Activated CD8-positive, alpha-beta memory T cell treated with anti-CD3 and anti-CD28 coated beads for 4 hours (primary cell): ENCODE measurements around the gene SETD1B.

Source experiments
- DNase-seq, 2 donors: peaks; one replicate each; pipeline ENCODE4 v3.0.0-alpha.2; 2020; ENCODE audit warnings: low read depth in 2 of 2

The SETD1B gene

DNA sequence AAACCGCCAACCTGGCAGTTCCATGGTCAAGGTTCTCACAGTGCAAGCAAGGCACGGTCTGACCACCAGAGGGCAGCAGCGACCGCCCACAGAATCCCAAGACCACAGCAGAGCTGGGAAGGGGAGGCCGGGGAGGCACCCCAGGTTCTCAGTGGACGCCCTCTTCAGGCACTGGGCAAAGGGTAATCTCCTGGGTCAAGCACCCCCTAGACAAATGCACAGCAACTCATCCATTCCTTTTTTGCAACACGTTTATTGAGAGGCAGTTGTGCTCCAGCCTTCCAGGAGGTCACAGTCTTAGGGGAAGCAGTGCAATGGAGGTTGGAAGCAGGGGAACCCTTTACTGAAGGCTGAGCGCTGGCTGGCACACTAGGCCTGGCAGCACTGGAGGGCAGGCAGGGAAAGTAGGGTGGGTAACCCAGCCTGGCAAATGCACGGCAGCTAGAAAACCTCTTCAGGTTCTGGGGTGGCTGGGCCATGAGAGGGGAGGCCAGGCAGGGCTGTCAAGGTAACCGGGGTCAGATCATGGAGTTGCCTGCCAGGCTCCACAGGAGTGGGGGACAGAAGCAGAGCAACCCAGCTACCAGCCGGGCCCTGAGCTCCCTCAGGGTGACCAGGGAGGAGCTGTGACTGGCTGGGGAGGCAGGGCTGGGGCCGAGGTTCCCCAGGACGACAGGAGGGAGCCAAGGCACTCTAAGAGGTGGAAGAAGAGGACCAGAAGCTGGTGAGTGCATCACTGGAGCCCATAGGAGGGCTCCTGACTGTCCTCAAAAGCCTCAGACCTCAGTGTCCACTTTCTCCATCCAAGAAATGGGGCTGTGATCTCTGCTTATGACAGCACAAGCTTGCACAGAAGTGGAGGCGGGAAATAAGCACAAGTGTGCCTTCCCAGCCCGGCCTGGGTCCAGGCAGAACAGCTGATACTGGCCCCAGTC is 8.5 kb upstream of the SETD1B start:
- peak; percentile 68 to 75 for DNase-seq

DNA sequence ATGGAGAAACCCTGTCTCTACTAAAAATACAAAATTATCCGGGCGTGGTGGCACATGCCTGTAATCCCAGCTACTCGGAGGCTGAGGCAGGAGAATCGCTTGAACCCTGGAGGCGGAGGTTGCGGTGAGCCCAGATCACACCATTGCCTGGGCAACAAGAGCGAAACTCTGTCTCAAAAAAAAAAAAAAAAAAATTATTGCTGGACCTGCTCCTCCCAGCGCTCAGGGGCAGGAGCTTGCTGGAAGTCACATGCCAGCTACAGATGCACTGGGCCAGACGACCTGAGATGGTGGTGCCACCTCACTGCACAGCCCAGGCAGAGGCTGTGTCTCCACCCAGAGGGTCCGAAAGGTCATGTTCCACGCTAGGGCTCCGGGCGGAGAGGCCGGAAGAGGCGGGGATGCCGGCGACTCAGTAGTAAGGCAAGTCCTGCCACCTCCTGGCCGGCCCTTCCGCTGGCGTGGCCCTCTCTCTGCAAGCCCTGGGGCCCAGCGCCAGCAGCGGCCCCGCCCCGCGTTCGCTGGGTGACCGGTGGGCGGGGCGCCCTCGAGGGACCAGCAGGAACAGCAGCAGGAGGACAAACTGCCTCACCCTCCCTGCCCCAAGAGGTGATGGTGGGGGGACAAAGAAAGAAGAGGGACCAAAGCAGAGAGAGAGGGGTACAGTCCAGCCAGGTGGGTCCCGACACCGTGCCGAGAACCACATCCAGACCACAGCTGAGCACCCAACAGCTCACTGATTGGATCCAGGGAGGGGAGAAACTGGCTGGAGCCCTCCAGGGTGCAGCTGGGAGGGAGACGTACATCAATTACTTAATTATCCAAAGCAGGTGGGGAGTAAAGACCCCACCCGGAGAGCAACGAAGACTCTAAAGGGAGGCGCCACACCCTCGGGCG is 6.7 kb upstream of the SETD1B start:
- DNase-seq, result no peak

DNA sequence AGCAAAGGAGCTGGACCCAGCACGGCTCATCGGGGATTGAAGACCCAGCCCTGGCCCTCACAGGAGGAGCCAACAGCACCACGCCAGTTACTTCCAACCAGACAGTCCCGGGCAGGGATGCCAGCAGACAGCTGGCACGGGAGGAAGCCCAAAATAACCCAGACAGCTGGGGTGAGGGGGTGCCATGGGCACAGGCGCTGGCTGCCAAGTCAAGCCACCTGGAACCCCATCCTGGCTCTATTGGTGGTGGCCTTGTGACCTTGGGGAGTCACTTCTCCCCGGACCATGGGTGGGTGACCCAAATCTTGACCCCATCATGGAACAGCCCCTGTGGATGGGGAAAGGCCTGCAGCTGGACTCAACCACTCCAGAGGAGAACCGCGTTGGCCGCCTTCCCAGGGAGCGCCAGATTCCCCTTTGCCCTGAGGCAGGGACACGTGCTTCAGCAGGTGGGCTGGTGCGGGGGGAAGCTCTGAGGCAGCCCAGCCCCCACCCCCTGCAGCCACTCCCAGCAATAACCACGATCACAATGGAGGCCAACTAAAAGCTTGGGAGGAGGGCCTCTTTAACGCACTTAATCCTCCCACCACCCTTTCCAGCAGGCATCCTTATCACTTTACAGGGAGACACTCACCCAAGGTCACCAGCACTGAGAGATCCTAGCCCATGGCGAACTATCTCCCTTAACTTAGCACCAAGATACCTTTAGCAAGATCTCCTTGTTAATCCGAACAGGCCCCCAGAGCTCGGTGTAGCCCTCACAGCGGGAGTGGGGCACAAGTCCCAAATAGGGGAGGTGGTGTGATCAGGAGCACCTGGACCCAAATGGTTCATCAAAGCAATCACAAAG is 5.6 kb upstream of the SETD1B start:
- no peak for DNase-seq

DNA sequence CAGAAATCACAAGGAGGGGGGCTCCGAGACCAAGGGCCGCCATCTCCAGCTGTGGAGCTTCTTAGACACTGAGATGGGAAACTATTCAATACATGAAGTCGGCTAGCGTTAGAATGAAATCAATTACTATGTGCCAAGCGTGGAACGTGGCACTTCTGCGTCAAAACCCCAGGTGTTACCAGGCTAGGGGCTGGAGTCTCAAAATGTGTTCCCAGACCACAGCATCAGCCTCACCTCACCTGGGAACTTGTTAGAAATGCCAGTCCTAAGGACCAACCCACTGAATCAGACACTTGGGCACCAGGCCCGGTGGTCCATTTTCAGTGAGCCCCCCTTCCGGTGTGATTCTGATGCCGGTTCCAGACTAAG is 5.0 kb upstream of the SETD1B start:
- DNase-seq, result no peak

DNA sequence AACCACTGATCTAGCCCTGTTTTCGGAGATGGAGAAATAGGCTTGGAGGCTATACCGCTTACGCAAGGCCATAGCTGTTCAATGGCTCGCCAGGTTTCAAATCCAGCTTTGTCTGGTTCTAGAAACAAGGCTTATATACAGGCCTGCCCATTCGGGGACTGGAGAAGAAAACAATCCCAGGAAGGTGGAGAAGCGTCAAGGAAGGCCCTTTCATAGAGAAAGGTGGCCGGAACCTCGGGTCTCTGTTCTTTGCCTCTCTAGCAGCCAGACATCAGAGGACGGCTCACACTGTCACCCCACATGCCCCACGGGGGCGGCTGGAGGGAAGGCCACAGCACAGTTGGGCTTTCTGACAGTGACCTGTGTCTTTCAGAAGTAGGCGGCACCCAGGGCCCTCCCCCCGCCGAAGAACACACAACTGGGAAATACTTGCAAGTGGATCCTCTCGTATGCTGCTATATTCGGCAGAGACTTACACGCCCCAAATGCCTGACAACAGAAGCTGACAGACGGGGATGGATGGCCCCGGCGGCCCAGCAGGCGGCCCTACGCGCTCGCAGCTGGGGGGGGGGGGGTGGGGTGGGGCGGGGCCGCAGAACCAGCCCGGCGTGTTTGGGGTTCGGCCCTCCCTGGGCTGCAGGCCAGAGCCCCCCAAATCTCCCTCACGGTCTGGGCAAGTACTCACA is 4.5 kb upstream of the SETD1B start:
- no peak for DNase-seq

DNA sequence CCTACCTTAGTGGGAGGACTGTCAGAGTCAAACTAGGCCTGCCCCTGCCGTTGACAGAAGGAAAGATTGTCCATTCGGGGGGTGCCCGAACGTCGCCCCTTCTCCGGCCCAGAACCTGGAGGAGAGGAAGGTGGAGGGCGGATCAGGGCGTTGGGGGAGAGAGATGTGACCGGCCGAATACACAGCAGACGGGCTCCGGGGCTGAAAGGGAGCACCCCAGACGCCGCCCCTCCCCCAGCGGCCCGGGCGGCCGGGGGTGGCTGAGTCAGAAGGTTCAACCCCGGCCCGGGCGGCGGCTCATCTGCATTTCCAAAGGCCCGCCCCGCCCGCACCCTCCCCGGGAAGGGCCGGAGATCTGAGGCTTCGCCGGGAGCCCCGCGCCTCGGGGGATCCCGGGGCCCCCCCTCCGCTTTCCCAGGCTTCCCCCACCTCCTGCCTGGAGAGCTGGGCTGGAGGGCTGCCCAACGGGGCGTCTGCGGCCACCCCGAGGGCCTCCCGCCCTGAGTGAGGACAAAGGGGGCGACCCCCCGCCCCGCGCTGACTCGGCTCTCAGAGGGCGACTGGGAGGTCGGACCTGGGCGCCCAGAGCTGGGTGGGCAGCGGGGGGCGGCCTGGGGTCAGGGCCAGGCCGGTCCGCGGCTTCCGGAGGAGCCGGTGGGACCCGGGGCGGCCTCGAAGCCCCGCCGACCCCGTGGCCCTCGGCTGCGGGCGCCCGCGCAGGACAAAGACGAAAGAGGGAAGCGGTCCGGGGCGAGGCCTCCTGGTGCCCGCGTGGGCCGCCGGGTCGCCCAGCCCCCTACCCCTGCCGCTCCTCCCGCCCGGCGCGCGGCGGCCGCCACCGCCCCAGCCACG is 3.7 kb upstream of the SETD1B start:
- DNase-seq, result no peak

DNA sequence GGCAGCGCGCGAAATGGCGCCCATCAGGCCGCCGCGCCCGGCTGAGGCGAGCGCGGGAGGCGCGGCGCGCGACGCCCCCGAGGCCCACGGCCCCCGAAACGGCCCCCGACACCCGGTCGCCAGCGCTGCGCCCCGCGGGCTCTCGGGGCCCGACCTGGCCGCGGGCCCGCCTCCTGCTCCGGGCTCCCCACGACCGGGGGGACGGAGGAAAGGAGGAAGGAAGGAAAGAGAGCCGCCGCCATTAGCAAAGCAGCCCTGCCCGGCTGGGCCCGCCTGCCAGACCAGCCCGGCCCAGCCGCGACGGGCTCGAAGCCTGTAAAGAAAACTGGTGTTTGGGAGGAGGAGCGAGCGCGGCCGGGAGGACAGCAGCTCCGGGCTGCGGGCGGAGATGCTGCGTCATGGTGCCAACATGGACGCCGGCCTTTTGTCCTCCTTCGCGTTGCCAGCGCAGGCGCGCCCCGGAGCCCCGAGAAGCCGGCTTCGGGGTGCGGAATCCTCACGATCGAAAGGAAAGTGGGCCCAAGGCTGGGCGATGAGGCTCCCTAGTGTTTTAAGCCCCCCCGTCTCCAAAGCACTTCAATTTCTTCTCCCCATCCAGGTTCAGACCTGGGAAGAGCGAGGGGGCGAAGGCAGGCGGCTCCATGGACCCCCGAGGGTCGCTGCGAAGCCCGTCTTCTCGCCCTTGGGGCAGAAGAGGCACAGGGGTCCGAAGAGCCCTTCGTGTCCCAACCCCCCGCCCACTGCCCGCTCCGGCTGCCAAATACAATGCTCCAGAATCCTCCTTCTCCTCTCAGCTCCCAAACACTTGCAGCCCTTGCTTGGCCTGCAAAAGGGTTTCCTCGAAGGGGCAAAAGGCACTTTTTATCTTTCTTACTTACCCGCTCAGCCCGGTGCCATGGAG is 2.9 kb upstream of the SETD1B start:
- DNase-seq, result no peak

DNA sequence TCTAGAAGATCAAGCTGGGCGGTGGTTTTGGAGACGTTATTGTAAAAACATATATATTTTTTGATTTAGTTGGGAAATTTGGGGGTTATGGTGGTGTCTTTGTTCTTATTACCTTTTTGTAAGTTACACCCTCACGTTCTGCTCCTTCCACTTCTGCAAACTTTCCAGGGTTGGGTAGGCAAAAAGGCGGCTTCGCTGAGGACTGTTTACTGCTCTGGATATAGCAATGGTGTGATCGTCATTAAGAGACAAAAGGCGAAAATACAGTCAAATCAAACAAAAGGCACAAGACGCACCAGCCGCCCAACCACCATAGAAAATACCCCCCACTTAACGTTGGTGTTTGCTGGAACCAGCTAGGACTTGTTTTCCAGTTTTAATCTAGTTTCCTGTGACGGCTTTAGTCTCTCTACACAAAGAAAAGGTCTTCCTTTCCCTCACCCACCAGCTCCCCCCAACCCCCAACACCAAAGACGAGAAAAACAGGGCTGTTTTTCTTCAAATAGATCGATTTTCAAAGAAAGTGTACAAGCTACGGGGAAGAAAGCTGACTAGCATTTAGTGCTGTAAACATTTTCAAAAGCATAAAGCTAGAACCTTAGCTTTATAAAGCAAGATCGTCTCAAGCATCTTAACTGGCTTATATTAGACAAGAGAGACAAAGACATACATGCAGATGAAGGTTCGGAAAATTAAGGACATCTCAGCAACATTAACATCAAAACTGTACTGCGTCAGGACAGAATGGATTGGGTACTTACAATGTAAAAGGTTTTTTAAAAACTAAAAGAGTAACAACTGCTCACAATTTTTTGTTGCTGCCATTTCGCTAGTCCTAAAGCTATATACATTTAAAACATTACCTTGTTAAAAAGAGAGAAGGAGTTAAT is 2.0 kb upstream of the SETD1B start:
- DNase-seq, result no peak

DNA sequence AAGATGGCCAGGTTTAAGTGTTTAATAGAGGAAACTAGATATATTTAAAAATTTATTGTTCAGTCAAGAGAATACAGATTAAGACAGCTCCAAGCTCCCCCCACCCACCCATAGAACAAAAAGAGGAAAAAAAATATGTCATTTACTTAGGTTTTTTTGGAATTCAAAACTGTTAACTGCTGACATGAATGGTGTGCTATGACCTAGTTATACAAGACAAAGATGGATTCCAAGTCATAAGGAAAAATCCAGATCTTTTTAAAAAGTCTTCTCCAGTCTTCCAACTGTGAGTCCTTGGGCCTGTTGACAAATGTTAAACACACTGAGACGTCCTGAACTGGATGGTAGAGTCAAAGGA is 1.3 kb upstream of the SETD1B start:
- no peak for DNase-seq

DNA sequence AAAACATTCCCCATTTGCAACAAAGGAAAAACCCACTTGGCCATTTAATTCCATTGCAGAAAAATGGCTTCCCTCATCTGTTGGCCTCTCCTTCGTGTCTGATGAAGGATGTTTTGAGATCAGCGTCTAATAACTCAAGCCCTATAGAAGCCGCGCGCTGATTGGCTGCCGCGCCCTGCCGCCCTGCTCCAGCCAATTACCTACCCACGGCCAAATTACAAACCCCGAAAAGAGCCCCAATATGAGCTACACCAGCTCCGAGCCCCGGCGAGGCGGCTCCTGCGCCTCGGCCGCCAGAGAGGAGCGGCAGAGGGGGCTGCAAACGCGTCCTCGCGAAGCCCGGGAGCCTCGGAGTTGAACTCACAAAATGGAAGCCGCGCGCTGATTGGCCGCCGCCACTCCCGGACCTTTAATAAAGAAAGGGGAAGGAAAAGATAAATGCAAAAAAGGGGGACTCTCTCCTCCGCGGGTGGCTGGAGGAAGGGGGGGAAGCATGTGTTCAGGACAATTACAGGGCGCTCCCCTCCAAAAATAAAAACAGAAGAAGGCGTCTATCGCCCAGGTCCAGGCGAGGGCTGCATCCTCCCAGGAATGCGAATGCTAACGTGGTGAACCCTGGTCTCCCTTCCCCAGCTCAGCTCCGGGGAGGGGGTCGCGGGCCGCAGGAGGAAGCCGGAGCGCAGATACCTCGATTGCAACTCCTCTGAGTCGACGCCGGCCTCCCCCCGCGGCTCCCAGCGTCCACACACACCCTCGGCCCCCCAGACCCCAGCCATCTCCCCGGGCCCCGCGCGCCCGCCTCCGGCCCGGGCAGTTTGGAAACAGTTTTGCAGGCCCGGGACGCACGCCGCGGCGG is 738 bp upstream of the SETD1B start:
- DNase-seq, result peak; percentile 72 to 75

DNA sequence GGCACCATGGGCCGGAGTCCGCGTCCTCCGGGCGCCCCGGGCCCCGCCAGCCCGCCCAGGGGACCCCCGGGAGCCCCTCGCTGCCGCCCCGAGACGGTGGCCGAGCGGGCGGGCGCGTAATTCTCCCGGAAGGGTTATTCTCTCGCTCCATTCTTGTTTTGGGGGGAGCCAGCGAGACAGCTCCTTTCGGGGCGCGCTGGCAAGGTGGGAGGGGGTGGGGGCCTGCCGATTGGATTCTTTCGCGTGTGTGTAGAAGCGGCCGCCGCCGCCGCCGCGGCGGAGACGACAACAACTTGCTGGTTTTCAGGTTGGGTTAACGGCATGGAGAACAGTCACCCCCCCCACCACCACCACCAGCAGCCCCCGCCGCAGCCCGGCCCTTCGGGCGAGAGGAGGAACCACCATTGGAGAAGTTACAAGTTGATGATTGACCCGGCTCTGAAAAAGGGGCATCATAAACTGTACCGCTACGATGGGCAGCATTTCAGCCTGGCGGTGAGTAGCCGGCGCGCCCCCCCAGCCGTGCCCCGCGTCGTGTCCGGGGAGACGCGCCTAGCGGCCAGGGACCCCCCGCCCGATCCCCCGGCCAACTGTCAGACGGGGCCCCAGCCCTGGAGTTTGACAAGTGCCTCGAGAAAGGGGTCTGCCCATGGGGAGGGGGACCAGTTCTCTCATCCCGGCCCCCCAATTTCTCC is 755 bp downstream of the SETD1B start:
- DNase-seq, result no peak

DNA sequence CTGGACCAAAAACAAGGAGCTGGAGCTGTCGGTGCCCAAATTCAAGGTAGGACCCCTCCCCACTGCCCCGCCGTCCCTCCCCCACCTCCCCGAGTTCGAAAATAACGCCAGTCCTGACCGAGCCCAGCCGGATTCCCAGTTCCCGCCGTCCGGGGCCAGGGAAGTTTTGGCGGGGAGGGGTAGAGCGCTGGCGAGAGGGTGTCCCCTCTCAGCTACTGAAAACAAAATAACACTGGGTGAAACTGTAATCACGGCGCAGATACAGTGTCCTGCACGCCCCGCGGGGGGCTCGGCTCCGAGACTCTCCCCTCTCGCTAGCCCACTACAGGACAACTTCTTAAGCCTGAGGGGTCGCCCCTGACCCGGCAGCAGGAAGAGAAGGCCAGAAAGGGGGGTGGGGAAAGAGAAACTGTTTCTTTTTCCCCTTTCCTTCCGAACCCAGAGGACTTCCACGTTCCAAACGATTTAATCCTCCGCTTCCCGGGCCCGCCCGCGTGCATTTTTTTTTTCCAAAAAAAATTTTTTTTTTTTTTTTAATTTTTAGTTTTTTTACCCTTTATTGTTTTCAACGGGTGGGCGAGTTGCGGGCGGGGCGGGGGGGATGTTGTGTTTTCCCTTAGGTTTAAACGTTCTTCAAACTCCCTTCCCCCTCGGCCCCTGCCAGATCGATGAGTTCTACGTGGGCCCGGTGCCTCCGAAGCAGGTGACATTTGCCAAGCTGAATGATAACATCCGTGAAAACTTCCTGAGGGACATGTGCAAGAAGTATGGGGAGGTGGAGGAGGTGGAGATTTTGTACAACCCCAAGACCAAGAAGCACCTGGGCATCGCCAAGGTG is 1.6 kb downstream of the SETD1B start:
- DNase-seq, result no peak

DNA sequence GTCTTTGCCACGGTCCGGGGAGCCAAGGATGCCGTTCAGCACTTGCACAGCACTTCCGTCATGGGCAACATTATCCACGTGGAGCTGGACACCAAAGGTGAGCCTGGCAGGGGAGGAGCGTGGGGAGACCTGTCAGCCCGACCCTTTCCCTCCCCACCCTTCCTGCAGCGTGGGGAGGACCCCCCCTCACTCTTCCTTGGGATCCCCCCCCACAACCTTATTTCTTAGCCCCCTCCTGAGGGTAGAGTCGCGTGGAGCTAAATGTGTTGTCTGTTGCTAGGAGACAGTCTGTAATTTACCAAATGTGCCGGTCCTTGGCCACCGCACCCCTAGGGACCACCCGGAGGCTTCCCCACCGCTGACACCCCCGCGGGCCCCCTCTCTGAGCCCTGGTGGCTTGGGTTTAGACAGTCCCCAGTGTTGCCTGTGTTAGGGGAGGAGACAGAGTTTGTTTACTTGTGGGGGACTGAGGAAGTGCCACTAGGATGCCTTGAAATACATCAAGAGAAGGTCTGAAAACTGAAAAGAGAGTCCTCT is 2.3 kb downstream of the SETD1B start:
- no peak for DNase-seq

DNA sequence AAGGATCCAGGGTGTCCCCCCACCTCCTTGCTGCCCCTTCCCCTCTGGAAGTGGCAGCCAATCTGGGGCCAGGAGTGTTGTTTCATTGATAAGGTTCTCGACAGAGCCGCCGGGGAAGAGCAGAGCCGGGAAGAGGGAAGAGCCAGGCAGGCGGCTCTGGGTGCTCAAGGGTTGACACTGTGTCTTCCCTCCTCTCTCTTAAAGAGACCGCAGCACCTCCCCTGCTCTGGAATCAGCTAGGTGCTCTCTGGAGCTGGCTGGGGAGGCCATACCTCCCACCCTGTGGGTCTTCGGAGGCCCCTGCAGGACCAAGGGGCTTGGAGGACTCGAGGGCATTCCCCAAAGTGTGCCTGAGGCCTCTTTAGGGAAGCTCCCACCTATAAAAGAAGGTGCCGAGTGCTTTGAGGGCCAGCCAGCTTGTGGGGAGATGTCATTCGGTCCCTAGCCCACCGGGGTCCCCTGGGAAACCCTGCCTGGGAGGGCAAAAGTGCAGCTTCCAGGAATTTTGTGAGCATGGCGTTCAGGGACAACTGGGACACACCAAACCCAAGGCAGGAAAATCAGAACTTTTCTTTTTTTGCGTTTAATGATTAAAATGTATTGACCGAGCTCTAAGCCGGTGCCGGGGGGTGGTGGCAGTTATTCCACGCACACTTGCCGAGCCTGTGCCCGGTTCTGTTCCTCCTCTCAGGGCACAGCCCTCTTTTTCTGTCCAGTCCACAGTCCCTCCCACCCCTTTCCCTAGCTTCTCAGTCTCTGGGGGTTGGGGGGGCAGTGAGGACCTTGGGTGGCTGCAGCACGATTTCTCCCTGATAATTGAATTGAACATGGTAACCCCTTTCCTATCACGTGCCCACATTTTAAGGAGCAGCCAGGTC is 3.0 kb downstream of the SETD1B start:
- no peak for DNase-seq
